Lung (tissue), 12 donors: ENCODE data around the gene MTX2. TPM values are rescaled to one million over a fixed set of nuclear protein-coding genes. Genes with fewer than 3 reads are reported as not detected.

ENCODE experiments used
- ATAC-seq: fragments of 200-7000 bp; cut with Tn5 transposase; one replicate; pipeline ENCODE4 v1.9.1; 2020; ENCODE audit warnings: moderate number of reproducible peaks; ENCODE audit not compliant: insufficient read depth, low FRiP score
- DNase-seq, 3 donors: peaks; one replicate each; pipeline ENCODE4 v3.0.0-alpha.2; 2013 to 2017
- H3K27ac ChIP-seq, 2 donors: one replicate each; pipeline ENCODE4 v1.5.1; 2013; ENCODE audit warnings: mild to moderate bottlenecking in 2 of 2, moderate library complexity in 2 of 2, control low read depth in 1 of 2, inconsistent platforms in 1 of 2, low read depth in 1 of 2, low read length in 1 of 2
- H3K27me3 ChIP-seq, 3 donors: one replicate each; pipeline ENCODE4 v1.5.1; 2013; ENCODE audit warnings: low read length in 2 of 3; ENCODE audit not compliant: control insufficient read depth in 3 of 3, insufficient read depth in 3 of 3
- H3K36me3 ChIP-seq, 4 donors: one replicate each; pipeline ENCODE4 v1.5.1; 2013; ENCODE audit warnings: low read length in 4 of 4, mild to moderate bottlenecking in 1 of 4, moderate library complexity in 1 of 4; ENCODE audit not compliant: control insufficient read depth in 4 of 4, insufficient read depth in 4 of 4
- H3K4me1 ChIP-seq, 5 donors: one replicate each; pipeline ENCODE4 v1.5.1; 2013; ENCODE audit warnings: low read length in 5 of 5, mild to moderate bottlenecking in 2 of 5, moderate library complexity in 1 of 5; ENCODE audit not compliant: control insufficient read depth in 5 of 5, insufficient read depth in 5 of 5
- H3K4me3 ChIP-seq: one replicate; pipeline ENCODE4 v1.5.1; 2013; ENCODE audit warnings: mild to moderate bottlenecking, control low read depth, moderate library complexity
- H3K9ac ChIP-seq, 2 donors: one replicate each; pipeline ENCODE4 v1.5.1; 2013; ENCODE audit warnings: low read length in 2 of 2, control low read depth in 1 of 2; ENCODE audit not compliant: insufficient read depth in 1 of 2
- H3K9me3 ChIP-seq, 4 donors: one replicate each; pipeline ENCODE4 v1.5.1; 2013; ENCODE audit warnings: low read length in 3 of 4, mild to moderate bottlenecking in 1 of 4, moderate library complexity in 1 of 4; ENCODE audit not compliant: control insufficient read depth in 4 of 4, insufficient read depth in 3 of 4
- CTCF ChIP-seq: IDR thresholded peaks from 2 replicates; pipeline ENCODE4 v1.5.1; 2012; ENCODE audit warnings: mild to moderate bottlenecking; ENCODE audit errors: control extremely low read depth, extremely low read depth
- WGBS, 2 donors: extraction: QIAGEN DNeasy Blood & Tissue Kit; methylation state at CpG; one replicate each; pipeline ENCODE4 v1.1.7; 2013; 5-methylcytosine and 5-hydroxymethylcytosine counted together
- polyA plus RNA-seq, 2 donors: library from polyadenylated mRNA; stranded (reverse); fragments of 200-250 nt; gene quantifications; one replicate each; pipeline ENCODE4 v1.2.1, GENCODE V29; 2013
- total RNA-seq, 2 donors: library from RNA; depleted of rRNA in 1 of 2; stranded (reverse); fragments of >200 nt in 1 of 2; gene quantifications; one replicate each; pipeline ENCODE4 v1.2.1, GENCODE V29; 2014 to 2021
- donor health status: control.
- donor health status: control.
- donor health status: Bipolar disorder and iron deficiency.
- donor health status: healthy.
- donor health status: DM: yes; HTN: yes; CAD: no.

The MTX2 gene
- total and polyA plus RNA-seq, 4 donors, result 20.2 to 42.1 (median 27.7) TPM

- H3K9me3 ChIP-seq, result no peaks in the 10 kb centered on the region
- no peak for DNase-seq
- no peak for TF ChIP-seq CTCF
- WGBS, 2 donors, result 93 to 96% methylated on average over 3 of the region's 3 CpGs
- ATAC-seq, result no peak
- H3K9ac ChIP-seq, result no peak overlapping the region
- H3K36me3 ChIP-seq, result no peaks in the 10 kb centered on the region
- H3K27ac ChIP-seq, result no peak overlapping the region
- peaks cover 0 to 10% (median 0%) of the 10 kb centered on the region in 5 donors for H3K4me1 ChIP-seq
- H3K4me3 ChIP-seq, result no peak overlapping the region
- no peaks in the 10 kb centered on the region for H3K27me3 ChIP-seq
These were observed 11.8 kb downstream of the MTX2 start for GRCh38 chr2:176280867-176281658.

- WGBS, 2 donors, result 32 to 45% methylated on average over 1 of the region's 1 CpG
- DNase-seq, result no peak
- no peak for ATAC-seq
- Histone ChIP-seq H3K4me1 (peaks cover 0 to 10% (median 0%) of the 10 kb centered on the region in 5 donors), H3K9ac (no peak overlapping the region), H3K4me3 (no peak overlapping the region), H3K36me3 (no peaks in the 10 kb centered on the region), H3K27ac (no peak overlapping the region), H3K27me3 (no peaks in the 10 kb centered on the region), H3K9me3 (no peaks in the 10 kb centered on the region)
- no peak for TF ChIP-seq CTCF
These were observed 14.2 kb downstream of the MTX2 start for GRCh38 chr2:176283291-176284068.

- 89 to 93% methylated on average over 1 of the region's 1 CpG for WGBS, 2 donors
- H3K27me3 ChIP-seq, result no peaks in the 10 kb centered on the region
- H3K4me1 ChIP-seq, result peaks cover 0 to 10% (median 0%) of the 10 kb centered on the region in 5 donors
- TF ChIP-seq CTCF, result no peak
- H3K9ac ChIP-seq, result no peak overlapping the region
- H3K27ac ChIP-seq, result no peak overlapping the region
- no peaks in the 10 kb centered on the region for H3K9me3 ChIP-seq
- no peaks in the 10 kb centered on the region for H3K36me3 ChIP-seq
- DNase-seq (no peak), ATAC-seq (no peak)
- H3K4me3 ChIP-seq, result no peak overlapping the region
These were observed 15.3 kb downstream of the MTX2 start for GRCh38 chr2:176284461-176285049.
